ENCODE measurements around the gene TBC1D22A. TPM values are rescaled to one million over a fixed set of nuclear protein-coding genes. Genes with fewer than 3 reads are reported as not detected.

TBC1D22A gene
- polyA plus RNA-seq, 1 experiment = 19.8 TPM

DNA sequence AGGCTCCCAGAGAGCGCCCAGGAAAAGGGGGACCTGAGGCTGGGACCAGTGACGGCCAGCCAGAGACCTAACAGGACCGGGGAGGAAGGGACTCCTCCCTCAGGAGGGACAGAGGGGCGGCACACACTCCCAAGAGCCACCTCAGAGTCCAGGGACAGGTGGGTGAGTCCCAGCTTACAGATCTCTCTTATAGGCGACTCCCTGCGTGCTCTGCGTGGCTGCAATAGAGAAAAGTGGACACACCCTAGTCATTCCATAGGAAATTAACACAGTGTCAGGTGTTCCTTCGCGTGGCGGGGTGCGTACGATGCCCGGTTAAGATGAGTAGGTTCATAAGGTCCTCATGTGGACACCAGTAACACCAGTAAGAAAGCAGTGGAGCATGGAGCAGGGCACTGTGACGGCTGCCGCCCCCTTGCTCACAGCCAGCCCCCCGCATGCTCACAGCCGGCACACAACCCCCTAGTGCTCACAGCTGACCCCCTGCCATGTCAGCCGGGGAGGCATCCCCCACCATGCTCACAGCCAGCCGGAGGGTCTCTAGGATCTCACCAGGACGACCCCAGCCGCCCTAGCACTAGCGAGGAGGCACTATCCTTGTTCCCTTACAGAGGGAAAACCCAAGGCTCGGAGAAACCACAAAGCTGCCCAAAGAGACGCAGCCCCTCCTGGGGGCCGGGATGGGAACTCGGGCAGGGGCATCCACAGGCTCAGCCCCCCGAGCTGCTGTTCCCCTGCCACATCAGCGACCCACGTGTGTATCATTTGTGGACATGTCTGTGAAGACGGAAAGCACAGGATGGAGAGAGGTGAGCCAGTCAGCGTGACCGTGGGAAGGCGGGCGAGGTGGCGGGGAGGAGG is 426.8 kb downstream of the TBC1D22A start:
- ChIA-PET CTCF (no interaction called here), POLR2A (no interaction called here)
- Histone ChIP-seq H3K9me3 (ENCODE audit: control insufficient read depth, insufficient read depth, low read length) (peaks cover 2% of the 10 kb centered on the region; the same call in 1 of the 2 replicates), H3K27me3 (ENCODE audit: control insufficient read depth, insufficient read depth, low read length) (no peaks in the 10 kb centered on the region), H3K27ac (ENCODE audit: low read depth, low read length) (no peak overlapping the region), H3K4me3 (ENCODE audit: low read depth, low read length) (no peak overlapping the region)
- DNase-seq (ENCODE audit: low read depth, low spot score) = no peak
- TF ChIP-seq, protein P1, sequence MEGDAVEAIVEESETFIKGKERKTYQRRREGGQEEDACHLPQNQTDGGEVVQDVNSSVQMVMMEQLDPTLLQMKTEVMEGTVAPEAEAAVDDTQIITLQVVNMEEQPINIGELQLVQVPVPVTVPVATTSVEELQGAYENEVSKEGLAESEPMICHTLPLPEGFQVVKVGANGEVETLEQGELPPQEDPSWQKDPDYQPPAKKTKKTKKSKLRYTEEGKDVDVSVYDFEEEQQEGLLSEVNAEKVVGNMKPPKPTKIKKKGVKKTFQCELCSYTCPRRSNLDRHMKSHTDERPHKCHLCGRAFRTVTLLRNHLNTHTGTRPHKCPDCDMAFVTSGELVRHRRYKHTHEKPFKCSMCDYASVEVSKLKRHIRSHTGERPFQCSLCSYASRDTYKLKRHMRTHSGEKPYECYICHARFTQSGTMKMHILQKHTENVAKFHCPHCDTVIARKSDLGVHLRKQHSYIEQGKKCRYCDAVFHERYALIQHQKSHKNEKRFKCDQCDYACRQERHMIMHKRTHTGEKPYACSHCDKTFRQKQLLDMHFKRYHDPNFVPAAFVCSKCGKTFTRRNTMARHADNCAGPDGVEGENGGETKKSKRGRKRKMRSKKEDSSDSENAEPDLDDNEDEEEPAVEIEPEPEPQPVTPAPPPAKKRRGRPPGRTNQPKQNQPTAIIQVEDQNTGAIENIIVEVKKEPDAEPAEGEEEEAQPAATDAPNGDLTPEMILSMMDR (IDR thresholded peaks at IDR 0.05; ENCODE audit: low read depth, low read length) = no peak

DNA sequence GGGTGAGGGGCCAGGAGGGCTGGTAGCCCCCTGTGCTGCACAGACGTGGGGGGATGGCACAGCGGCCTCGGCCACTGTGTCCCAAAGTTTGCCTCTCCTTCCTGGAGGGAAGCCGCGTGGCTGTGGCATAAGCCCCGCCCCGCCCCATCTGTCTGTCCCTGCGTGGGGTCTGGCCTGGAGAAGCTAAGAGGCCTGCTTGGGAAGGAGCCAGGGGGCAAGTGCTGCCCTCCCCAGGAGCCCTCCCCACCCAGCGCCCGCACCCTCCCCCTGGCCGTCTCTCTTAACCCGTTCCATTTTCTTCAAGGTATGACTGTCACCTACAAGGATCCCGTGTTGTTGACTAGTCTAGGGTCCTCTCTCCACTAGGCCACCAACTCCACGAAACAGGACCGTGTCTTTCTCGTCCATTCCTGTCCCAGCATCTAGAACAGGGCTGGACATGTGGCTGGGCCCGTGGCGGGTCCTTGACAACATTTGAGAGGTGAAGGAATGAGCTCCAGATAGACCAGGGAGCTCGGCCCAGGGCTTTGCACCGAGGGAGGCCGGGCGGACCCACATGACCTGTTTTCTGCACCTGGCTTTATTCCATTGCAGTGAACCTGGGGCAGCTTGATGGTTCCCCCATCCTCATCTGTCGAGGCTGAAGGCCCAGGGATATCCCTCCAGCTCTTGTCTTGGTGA is 428.0 kb downstream of the TBC1D22A start:
- H3K4me3 ChIP-seq (ENCODE audit: low read depth, low read length) = no peak overlapping the region
- CTCF ChIA-PET = no interaction called here
- DNase-seq (ENCODE audit: low read depth, low spot score) = no peak

DNA sequence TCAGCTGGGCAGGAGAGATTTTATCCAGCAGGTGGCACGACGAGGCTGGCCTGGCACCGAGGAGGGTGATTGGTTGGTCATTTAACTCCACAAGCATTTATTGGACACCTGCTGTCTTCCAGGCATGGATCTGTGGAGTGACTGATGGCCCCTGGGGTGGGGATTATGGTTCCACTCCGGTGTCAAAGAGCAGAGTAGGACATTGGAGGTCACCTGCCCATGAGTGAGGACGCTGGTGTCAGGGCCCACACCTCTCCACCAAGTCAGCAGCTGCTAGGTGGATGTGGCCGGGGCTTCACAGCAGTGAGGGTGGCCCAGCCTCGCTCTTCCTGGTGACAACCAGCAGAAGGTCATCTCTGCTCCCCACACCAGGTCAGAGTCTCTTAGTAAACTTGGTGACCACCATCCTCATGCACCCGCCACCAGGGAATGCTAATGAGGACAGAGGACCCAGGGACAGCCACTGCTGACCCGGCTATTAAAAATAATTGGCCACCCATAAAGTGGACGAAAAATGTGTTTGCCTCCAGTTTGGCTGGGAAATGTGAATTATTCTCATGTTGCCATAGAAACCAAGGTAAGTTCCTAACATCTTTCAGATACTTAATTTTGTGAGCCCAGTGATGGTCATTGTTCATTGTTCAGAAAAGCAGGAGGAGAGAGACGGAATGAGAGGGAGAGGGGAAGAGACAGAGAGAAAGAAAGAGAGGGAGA is 428.7 kb downstream of the TBC1D22A start:
- Histone ChIP-seq H3K9me3 (ENCODE audit: control insufficient read depth, insufficient read depth, low read length) (peaks cover 2% of the 10 kb centered on the region; the same call in 1 of the 2 replicates), H3K27me3 (ENCODE audit: control insufficient read depth, insufficient read depth, low read length) (peaks cover 9% of the 10 kb centered on the region), H3K27ac (ENCODE audit: low read depth, low read length) (no peak overlapping the region), H3K4me3 (ENCODE audit: low read depth, low read length) (no peak overlapping the region)
- TF ChIP-seq, protein P1 (IDR thresholded peaks at IDR 0.05; ENCODE audit: low read depth, low read length) = no peak
- DNase-seq (ENCODE audit: low read depth, low spot score) = no peak
- POLR2A ChIA-PET = no interaction called here
- CTCF ChIA-PET = no interaction called here

More for the DNA sequence above, 428.0 kb downstream of the TBC1D22A start:
- H3K27me3 ChIP-seq (ENCODE audit: control insufficient read depth, insufficient read depth, low read length) = peaks cover 7% of the 10 kb centered on the region
- H3K9me3 ChIP-seq (ENCODE audit: control insufficient read depth, insufficient read depth, low read length) = peaks cover 2% of the 10 kb centered on the region; the same call in 1 of the 2 replicates
- TF ChIP-seq, protein P1 (IDR thresholded peaks at IDR 0.05; ENCODE audit: low read depth, low read length) = no peak
- POLR2A ChIA-PET = no interaction called here
- no peak overlapping the region for H3K27ac ChIP-seq (ENCODE audit: low read depth, low read length)

DNA sequence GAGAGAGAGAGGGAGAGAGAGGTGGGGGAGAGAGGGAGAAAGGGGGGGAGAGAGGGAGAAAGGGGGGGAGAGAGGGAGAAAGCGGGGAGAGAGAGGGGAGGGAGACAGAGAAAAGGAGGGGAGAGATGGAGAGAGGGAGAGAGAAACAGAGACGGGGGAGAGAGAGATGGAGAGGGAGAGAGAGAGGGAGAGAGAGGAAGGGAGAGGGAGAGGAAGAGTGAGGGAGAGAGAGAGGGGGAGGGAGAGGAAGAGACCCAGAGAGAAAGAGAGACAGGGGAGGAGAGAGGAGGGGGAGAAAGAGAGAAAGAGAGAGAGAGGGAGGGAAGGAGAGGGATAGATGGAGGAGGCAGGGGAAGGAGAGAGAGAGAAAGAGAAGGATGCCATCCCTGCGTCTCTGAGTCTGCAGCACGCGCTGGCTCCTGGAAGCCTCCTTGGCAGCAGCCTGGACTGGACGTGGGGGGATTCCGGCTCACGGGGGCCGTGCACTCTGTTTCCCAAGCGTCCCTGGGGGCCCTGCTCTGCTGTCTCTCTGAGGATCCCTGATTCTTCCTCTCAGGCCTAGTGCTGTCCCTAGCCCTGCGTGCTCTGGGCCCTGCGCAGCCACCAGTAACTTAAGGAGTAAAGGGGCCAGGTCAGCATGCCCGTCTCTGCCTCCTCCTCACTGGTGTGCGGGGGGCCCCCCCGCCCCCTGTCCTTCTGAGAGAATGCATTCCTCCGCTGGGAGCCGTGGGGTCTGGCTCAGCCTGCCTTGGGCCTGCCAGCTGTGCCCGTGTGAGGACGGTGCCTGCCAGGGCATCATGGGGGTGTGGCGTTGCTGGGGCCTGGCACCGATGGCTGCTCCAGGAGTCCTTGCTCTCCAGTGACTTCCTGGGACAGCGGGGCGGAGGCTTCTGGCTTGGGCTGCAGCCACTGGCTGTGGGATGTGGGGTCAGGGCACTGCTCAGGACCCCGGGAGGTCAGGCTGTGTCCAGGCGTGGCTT is 429.5 kb downstream of the TBC1D22A start:
- CTCF ChIA-PET = no interaction called here
- Histone ChIP-seq H3K27me3 (ENCODE audit: control insufficient read depth, insufficient read depth, low read length) (peaks cover 9% of the 10 kb centered on the region), H3K9me3 (ENCODE audit: control insufficient read depth, insufficient read depth, low read length) (peaks cover 2% of the 10 kb centered on the region; the same call in 1 of the 2 replicates), H3K4me3 (ENCODE audit: low read depth, low read length) (no peak overlapping the region), H3K27ac (ENCODE audit: low read depth, low read length) (no peak overlapping the region)
- TF ChIP-seq, protein P1 (IDR thresholded peaks at IDR 0.05; ENCODE audit: low read depth, low read length) = no peak
- no peak for DNase-seq (ENCODE audit: low read depth, low spot score)
- POLR2A ChIA-PET = no interaction called here

Measured in AG04450 (cell line).